ENCODE results near the gene CERS5.

CERS5 gene

DNA sequence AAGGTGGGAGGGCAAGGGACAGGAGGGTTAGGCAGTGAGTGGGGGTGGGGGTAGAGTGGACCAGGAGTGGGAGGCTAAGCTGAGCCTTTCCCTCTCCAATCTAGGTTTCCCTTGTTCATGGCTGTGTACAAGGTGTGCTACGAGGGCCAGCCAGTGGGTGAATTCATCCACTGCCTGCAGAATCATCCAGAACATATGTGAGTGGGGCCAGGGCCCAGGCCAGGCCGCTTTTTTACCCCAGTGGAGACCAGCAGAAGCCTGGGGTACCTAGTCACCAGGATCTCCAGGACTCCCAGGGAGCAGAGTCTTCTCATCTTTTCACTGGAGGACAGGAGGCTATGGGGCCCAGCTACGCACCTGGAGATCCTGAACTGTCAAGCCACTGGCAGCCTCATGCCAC is 57.9 kb downstream of the CERS5 start:
- Histone ChIP-seq H3K9ac (ENCODE audit: insufficient read length, low read depth) (peak overlapping the region; percentile 44), H3K4me1 (ENCODE audit: insufficient read depth, insufficient read length) (peaks cover 22% of the 10 kb centered on the region), H3K27me3 (ENCODE audit: insufficient read depth, insufficient read length) (no peaks in the 10 kb centered on the region), H3K36me3 (ENCODE audit: insufficient read depth, insufficient read length, low read length) (no peaks in the 10 kb centered on the region), H3K4me3 (ENCODE audit: insufficient read length, low read depth) (no peak overlapping the region), H3K9me3 (ENCODE audit: insufficient read depth, low read length) (no peaks in the 10 kb centered on the region)
- DNase-seq (ENCODE audit: low read depth, low spot score) = no peak
- no peak for TF ChIP-seq YY1 (IDR thresholded peaks at IDR 0.05; ENCODE audit: insufficient read depth, insufficient read length)
- TF ChIP-seq ZNF274 (IDR thresholded peaks at IDR 0.05; ENCODE audit: low read depth, low read length) = no peak
- no peak for TF ChIP-seq SUZ12 (IDR thresholded peaks at IDR 0.05; ENCODE audit: extremely low read depth, insufficient read depth, insufficient read length)

DNA sequence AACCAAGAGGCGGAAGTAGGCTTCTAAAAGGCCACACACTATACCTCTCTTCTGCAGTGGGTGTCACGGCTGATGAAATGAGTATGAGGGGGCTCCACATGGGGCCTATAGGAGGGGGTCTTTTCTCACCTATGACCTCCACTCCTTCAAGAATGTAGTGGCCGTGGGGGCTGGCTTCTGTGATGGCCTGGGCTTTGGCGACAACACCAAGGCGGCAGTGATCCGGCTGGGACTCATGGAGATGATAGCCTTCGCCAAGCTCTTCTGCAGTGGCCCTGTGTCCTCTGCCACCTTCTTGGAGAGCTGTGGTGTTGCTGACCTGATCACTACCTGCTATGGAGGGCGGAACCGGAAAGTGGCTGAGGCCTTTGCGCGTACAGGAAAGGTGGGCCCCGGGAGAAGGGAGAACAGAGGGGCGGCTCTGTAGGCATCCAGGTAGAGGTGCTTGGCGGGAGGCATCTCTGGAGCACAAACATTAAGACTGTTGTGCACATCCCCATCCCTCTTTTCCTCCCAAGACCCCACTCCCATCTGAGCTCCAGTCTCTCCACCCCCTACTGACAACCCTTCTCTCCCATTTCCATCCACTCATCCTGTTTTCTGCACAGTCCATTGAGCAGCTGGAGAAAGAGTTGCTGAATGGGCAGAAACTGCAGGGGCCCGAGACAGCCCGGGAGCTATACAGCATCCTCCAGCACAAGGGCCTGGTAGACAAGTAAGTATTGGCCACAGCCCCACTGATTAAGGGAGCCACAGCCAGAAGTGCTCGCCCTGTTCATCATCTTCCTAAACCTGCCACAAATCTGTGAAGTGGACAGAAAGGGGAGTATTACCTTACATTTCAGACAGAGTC is 59.5 kb downstream of the CERS5 start:
- Histone ChIP-seq H3K27me3 (ENCODE audit: insufficient read depth, insufficient read length) (no peaks in the 10 kb centered on the region), H3K4me3 (ENCODE audit: insufficient read length, low read depth) (no peak overlapping the region), H3K4me1 (ENCODE audit: insufficient read depth, insufficient read length) (peaks cover 24% of the 10 kb centered on the region), H3K9me3 (ENCODE audit: insufficient read depth, low read length) (no peaks in the 10 kb centered on the region), H3K9ac (ENCODE audit: insufficient read length, low read depth) (no peak overlapping the region), H3K36me3 (ENCODE audit: insufficient read depth, insufficient read length, low read length) (peaks cover 2% of the 10 kb centered on the region)
- no peak for TF ChIP-seq ZNF274 (IDR thresholded peaks at IDR 0.05; ENCODE audit: low read depth, low read length)
- TF ChIP-seq SUZ12 (IDR thresholded peaks at IDR 0.05; ENCODE audit: extremely low read depth, insufficient read depth, insufficient read length) = no peak
- TF ChIP-seq YY1 (IDR thresholded peaks at IDR 0.05; ENCODE audit: insufficient read depth, insufficient read length) = no peak
- DNase-seq (ENCODE audit: low read depth, low spot score) = no peak

DNA sequence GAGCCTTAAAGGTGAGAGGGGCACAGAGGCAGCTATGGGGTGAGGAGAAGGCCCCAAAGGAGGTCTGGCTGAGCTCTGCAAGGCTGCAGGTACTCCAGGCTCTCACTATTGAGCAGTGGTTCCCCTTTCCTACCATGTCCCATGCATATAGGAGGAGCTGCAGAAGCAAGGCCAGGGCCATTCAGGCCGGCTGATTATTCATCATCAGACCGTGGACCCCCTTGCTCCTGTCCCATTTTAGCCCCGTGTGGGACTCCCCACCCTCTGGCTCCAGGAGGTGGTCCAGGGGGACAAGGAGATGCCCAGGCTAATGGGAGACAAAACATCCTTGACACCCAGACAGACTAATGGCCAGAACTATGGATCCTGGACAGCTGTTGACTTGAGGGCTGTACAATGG is 60.3 kb downstream of the CERS5 start:
- Histone ChIP-seq H3K27me3 (ENCODE audit: insufficient read depth, insufficient read length) (no peaks in the 10 kb centered on the region), H3K9me3 (ENCODE audit: insufficient read depth, low read length) (no peaks in the 10 kb centered on the region), H3K4me3 (ENCODE audit: insufficient read length, low read depth) (no peak overlapping the region), H3K36me3 (ENCODE audit: insufficient read depth, insufficient read length, low read length) (peaks cover 9% of the 10 kb centered on the region), H3K4me1 (ENCODE audit: insufficient read depth, insufficient read length) (peaks cover 24% of the 10 kb centered on the region), H3K9ac (ENCODE audit: insufficient read length, low read depth) (no peak overlapping the region)
- TF ChIP-seq YY1 (IDR thresholded peaks at IDR 0.05; ENCODE audit: insufficient read depth, insufficient read length) (no peak), SUZ12 (IDR thresholded peaks at IDR 0.05; ENCODE audit: extremely low read depth, insufficient read depth, insufficient read length) (no peak), ZNF274 (IDR thresholded peaks at IDR 0.05; ENCODE audit: low read depth, low read length) (no peak)
- DNase-seq (ENCODE audit: low read depth, low spot score) = no peak

DNA sequence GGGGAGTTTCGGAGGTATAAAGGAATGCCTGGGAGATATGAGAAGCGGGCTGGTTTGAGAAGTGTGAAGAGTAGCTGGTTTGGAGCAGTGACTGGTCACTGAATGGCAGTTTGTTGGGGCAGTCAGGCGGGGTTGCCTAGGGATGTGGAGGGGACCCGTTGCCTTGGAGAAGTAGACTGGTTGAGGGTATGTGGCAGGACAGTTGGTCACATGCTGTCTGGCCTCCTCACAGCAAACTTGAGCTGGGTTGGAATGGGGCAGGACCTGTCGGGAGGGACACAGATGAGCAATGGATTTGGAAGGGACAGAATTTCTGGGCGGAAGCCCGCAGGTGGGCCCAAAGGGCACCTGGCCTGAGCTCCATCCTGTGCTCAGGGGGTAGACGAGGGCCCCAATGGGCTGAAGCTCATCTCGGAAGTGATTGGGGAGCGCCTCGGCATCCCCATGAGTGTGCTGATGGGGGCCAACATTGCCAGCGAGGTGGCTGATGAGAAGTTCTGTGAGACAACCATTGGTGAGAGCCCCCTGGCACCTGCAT is 61.2 kb downstream of the CERS5 start:
- no peaks in the 10 kb centered on the region for H3K27me3 ChIP-seq (ENCODE audit: insufficient read depth, insufficient read length)
- H3K36me3 ChIP-seq (ENCODE audit: insufficient read depth, insufficient read length, low read length) = peaks cover 11% of the 10 kb centered on the region
- no peak overlapping the region for H3K4me3 ChIP-seq (ENCODE audit: insufficient read length, low read depth)
- no peak for DNase-seq (ENCODE audit: low read depth, low spot score)
- peaks cover 22% of the 10 kb centered on the region for H3K4me1 ChIP-seq (ENCODE audit: insufficient read depth, insufficient read length)
- H3K9ac ChIP-seq (ENCODE audit: insufficient read length, low read depth) = no peak overlapping the region
- TF ChIP-seq YY1 (IDR thresholded peaks at IDR 0.05; ENCODE audit: insufficient read depth, insufficient read length) = no peak
- TF ChIP-seq ZNF274 (IDR thresholded peaks at IDR 0.05; ENCODE audit: low read depth, low read length) = no peak
- no peak for TF ChIP-seq SUZ12 (IDR thresholded peaks at IDR 0.05; ENCODE audit: extremely low read depth, insufficient read depth, insufficient read length)
- no peaks in the 10 kb centered on the region for H3K9me3 ChIP-seq (ENCODE audit: insufficient read depth, low read length)

DNA sequence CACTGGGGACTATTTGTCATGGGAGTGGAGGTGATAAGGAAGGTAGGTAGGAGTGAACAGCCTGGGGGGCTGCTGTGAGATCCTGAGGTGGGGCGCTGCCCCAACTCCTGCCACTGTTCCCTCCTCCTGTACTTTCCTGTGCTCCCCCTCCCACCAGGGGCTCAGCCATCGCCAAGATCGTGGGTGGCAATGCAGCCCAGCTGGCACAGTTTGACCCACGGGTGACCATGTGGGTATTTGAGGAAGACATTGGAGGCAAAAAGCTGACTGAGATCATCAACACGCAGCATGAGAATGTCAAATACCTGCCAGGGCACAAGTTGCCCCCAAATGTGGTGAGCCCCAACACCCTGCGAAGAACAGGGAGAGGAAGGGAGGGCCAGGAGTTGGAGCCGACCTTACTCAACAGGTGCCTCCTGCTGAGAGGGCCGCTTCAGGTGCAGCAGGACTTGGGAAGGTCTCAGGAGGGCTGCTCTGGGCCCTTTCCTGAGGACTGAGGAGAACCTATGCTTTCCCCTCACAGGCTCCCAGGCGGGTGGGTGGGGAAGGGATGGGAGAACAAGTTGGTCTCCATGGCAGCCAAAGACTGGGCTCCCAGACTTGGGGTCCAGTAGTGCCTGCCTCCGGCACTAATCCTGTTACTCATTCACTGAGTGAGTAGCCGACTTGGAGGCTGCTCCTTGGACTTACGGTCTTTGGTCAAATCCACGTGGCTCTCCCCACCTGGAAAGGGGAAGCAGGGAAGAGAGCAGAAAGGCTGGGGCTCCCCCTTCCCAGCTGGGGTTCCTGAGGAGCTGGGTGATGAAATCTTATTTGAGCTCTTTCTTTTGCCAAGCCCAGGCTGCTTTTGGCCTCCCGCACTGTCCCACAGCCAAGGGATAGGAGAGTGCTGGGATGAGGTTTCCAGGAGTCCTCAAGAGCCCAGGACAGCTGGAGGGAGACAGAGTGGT is 62.5 kb downstream of the CERS5 start:
- Histone ChIP-seq H3K9ac (ENCODE audit: insufficient read length, low read depth) (no peak overlapping the region), H3K27me3 (ENCODE audit: insufficient read depth, insufficient read length) (no peaks in the 10 kb centered on the region), H3K9me3 (ENCODE audit: insufficient read depth, low read length) (no peaks in the 10 kb centered on the region), H3K4me1 (ENCODE audit: insufficient read depth, insufficient read length) (peaks cover 12% of the 10 kb centered on the region), H3K36me3 (ENCODE audit: insufficient read depth, insufficient read length, low read length) (peaks cover 24% of the 10 kb centered on the region), H3K4me3 (ENCODE audit: insufficient read length, low read depth) (no peak overlapping the region)
- no peak for TF ChIP-seq YY1 (IDR thresholded peaks at IDR 0.05; ENCODE audit: insufficient read depth, insufficient read length)
- no peak for DNase-seq (ENCODE audit: low read depth, low spot score)

DNA sequence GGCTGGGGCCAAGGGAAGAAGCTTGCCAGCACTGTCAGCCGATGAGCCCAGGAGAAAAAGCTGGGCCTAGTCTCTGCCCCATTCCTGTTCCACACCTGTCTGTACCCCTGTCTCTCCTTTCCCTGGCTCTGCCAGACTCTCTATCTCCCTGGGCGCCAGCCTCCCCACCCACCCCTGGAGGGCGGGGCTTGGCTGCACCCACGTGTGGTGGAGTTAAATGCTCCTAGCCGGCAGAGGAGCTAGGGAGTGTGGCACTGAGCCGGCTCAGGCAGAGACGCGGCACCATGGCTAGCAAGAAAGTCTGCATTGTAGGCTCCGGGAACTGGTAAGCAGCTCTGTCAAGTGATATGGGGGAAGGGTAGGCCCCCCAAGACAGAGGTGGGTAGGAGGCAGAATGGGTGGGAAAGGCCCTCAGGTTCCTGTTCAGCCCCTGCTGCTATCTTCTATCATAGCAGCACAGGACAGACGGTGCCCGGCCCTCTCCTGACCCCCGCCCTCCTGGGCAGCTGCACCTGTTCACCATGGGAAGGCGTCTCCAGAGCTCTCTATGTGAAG is 63.3 kb downstream of the CERS5 start, which contains the start of gene GPD1:
GPD1 (plus strand) TSS at position 242 of the 555 bp plus-strand sequence; CDS start at position 285, 43 bp downstream.
- H3K36me3 ChIP-seq (ENCODE audit: insufficient read depth, insufficient read length, low read length) = peaks cover 32% of the 10 kb centered on the region
- DNase-seq (ENCODE audit: low read depth, low spot score) = no peak
- no peaks in the 10 kb centered on the region for H3K9me3 ChIP-seq (ENCODE audit: insufficient read depth, low read length)
- no peaks in the 10 kb centered on the region for H3K27me3 ChIP-seq (ENCODE audit: insufficient read depth, insufficient read length)
- TF ChIP-seq ZNF274 (IDR thresholded peaks at IDR 0.05; ENCODE audit: low read depth, low read length) = no peak
- TF ChIP-seq YY1 (IDR thresholded peaks at IDR 0.05; ENCODE audit: insufficient read depth, insufficient read length) = no peak
- TF ChIP-seq SUZ12 (IDR thresholded peaks at IDR 0.05; ENCODE audit: extremely low read depth, insufficient read depth, insufficient read length) = no peak
- no peak within 1 kb of the TSS for H3K4me3 ChIP-seq (ENCODE audit: insufficient read length, low read depth)
- peaks cover 9% of the 10 kb centered on the region for H3K4me1 ChIP-seq (ENCODE audit: insufficient read depth, insufficient read length)
- no peak within 1 kb of the TSS for H3K9ac ChIP-seq (ENCODE audit: insufficient read length, low read depth)

All from NT2/D1 (cell line).